HFFc6 (cell line): Measurements from ENCODE around the gene NSL1. TPM values are rescaled to one million over a fixed set of nuclear protein-coding genes. Genes with fewer than 3 reads are reported as not detected.
"Not testable (repeated sequence)": the region's sequence is repeated elsewhere in the genome, so short reads cannot be mapped to it uniquely, and the experiment has no call there.

Source experiments
- DNase-seq: peaks from one replicate; pipeline ENCODE4 v3.0.0-alpha.2; 2018
- H3K27ac Mint-ChIP-seq: 2 replicates; pipeline ENCODE4 v1.8.0; 2020; ENCODE audit warnings: mild to moderate bottlenecking, mixed read lengths
- H3K27me3 Mint-ChIP-seq: 2 replicates; pipeline ENCODE4 v1.8.0; 2021; ENCODE audit warnings: mild to moderate bottlenecking, moderate library complexity, mixed read lengths; ENCODE audit not compliant: insufficient read depth
- H3K36me3 Mint-ChIP-seq: 2 replicates; pipeline ENCODE4 v1.8.0; 2021; ENCODE audit warnings: low read depth, mixed read lengths
- H3K4me1 Mint-ChIP-seq: 2 replicates; pipeline ENCODE4 v1.8.0; 2020; ENCODE audit warnings: low read depth, mixed read lengths
- H3K4me3 Mint-ChIP-seq: 2 replicates; pipeline ENCODE4 v1.8.0; 2020; ENCODE audit warnings: mild to moderate bottlenecking, moderate library complexity, mixed read lengths
- H3K9me3 Mint-ChIP-seq: 2 replicates; pipeline ENCODE4 v1.8.0; 2020; ENCODE audit warnings: mild to moderate bottlenecking, mixed read lengths
- CTCF ChIP-seq: fragments of 200-600 bp; sonication (generic); IDR thresholded peaks from 2 replicates; pipeline ENCODE4 v1.5.0; 2021; ENCODE audit warnings: antibody characterized with exemption, mild to moderate bottlenecking
- total RNA-seq, 6 experiments: library from RNA; stranded (reverse); fragmentation: NEBNext Ultra II Directional; extraction: Animal tissue kit (Norgen Biotek cat#: 25700); gene quantifications; 2 replicates in 1 of 6; 3 replicates in 5 of 6; pipeline ENCODE4 v1.2.3, GENCODE V29; 2021

The NSL1 gene
- total RNA-seq, 6 experiments from 2014 or later, result 28.7 to 35.1 (median 30.4) TPM

GRCh38 chr1:212712451-212713303 lies 78.9 kb downstream of the NSL1 start:
- Mint-ChIP-seq H3K4me1 (peaks cover 24% of the 10 kb centered on the region), H3K36me3 (no peaks in the 10 kb centered on the region), H3K9me3 (no peaks in the 10 kb centered on the region), H3K4me3 (no peak overlapping the region; the same call in 1 of the 2 replicates), H3K27ac (peak overlapping the region; percentile 70), H3K27me3 (peaks cover 8% of the 10 kb centered on the region)
- peak; percentile 82 for DNase-seq
- no peak for TF ChIP-seq CTCF

- not testable (repeated sequence) for DNase-seq, H3K27me3 Mint-ChIP-seq, H3K36me3 Mint-ChIP-seq, H3K4me3 Mint-ChIP-seq, H3K9me3 Mint-ChIP-seq
- H3K27ac Mint-ChIP-seq, result peak overlapping the region; percentile 70
- H3K4me1 Mint-ChIP-seq, result peaks cover 24% of the 10 kb centered on the region
Measured at GRCh38 chr1:212711974-212712373, 79.6 kb downstream of the NSL1 start.

DNA sequence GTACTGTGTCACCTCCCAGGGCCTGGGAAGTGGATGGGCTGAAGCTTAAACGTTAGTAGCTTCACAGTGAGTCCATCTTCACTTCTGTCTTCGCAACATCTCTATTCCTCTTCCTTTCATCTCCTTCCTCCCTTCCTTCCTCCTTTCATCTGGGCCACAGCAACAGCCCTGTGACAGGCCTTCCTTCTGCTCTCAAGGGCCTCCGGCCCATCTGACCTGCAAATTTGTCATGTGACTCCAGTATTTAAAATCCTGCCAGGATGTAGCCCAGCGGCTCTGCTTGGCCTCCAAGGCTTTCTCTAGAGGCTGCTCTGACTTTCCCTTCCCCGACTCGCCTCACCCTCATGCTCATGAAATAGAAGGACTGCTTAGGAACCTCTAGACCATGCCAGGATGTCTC lies 81.0 kb downstream of the NSL1 start:
- Mint-ChIP-seq H3K4me1 (peaks cover 24% of the 10 kb centered on the region), H3K27ac (no peak overlapping the region), H3K27me3 (peaks cover 8% of the 10 kb centered on the region), H3K4me3 (no peak overlapping the region), H3K9me3 (no peaks in the 10 kb centered on the region), H3K36me3 (no peaks in the 10 kb centered on the region)
- no peak for DNase-seq
- no peak for TF ChIP-seq CTCF

- Mint-ChIP-seq H3K27me3 (peaks cover 10% of the 10 kb centered on the region), H3K9me3 (no peaks in the 10 kb centered on the region), H3K4me1 (peaks cover 16% of the 10 kb centered on the region), H3K4me3 (no peak overlapping the region), H3K27ac (no peak overlapping the region), H3K36me3 (no peaks in the 10 kb centered on the region)
- no peak for TF ChIP-seq CTCF
- no peak for DNase-seq
Measured at GRCh38 chr1:212703991-212704564, 87.5 kb downstream of the NSL1 start.

DNA sequence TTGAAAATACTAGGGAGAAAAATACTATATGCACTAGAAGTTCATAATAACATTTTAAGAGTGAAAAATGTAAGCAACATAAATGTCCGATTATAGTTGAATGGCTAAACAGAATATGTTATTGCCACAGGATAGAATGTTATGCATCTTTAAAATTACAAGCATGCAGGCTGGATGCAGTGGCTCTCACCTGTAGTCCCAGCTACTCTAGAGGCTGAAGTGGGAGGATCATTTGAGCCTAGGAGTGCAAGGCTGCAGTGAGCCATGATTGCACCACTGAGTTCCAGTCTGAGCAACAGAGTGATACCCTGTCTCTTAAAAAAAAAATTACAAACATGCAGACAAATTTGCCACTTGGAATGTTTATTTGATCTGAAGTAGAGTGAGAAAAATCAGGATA lies 88.9 kb downstream of the NSL1 start:
- no peak for DNase-seq
- H3K27me3 Mint-ChIP-seq, result peaks cover 17% of the 10 kb centered on the region
- no peak overlapping the region for H3K27ac Mint-ChIP-seq
- peaks cover 22% of the 10 kb centered on the region for H3K4me1 Mint-ChIP-seq
- no peak overlapping the region for H3K4me3 Mint-ChIP-seq
- TF ChIP-seq CTCF, result no peak
- H3K9me3 Mint-ChIP-seq, result no peaks in the 10 kb centered on the region
- no peaks in the 10 kb centered on the region for H3K36me3 Mint-ChIP-seq

- DNase-seq, result no peak
- Mint-ChIP-seq H3K27ac (no peak overlapping the region), H3K27me3 (peaks cover 18% of the 10 kb centered on the region), H3K4me3 (no peak overlapping the region), H3K36me3 (no peaks in the 10 kb centered on the region), H3K4me1 (peaks cover 22% of the 10 kb centered on the region), H3K9me3 (no peaks in the 10 kb centered on the region)
- TF ChIP-seq CTCF, result peak; percentile 25; the same call in 1 of the 2 replicates
Measured at GRCh38 chr1:212701910-212702309, 89.7 kb downstream of the NSL1 start.
